ENCODE results near the gene CHMP5.
A peak's percentile ranks its signal among the peaks of the same experiment; 100 is the strongest.
"Not testable (repeated sequence)": the region's sequence is repeated elsewhere in the genome, so short reads cannot be mapped to it uniquely, and the experiment has no call there.

Gene CHMP5

GRCh38 chr9:33285502-33285901 lies 20.7 kb downstream of the CHMP5 start:
- no peak for DNase-seq

- peak; percentile 67 to 83 for DNase-seq
Observed at GRCh38 chr9:33287087-33287490, 22.2 kb downstream of the CHMP5 start.

DNA sequence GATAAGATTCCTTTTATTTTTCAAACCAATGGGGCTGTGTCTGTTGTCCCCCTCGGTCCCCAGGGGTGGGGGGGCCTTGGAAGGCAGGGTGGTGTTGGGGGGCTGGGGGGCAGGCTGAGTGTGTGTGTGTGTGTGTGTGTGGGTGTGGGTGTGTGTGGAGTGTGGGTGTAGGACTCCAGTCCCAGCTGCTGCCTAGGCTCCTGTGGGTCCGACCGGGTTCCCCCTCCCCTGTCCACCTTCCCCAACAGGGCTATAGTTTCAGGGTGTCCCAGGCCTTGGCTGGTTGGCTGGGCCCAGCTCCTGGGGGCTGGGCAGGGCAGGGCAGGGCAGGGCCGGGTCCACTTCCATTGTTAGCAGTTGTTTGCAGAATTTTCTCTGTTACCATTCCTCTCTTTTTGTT lies 23.4 kb downstream of the CHMP5 start:
- no peak for DNase-seq

- no peak for DNase-seq
Observed at GRCh38 chr9:33288828-33289483, 24.1 kb downstream of the CHMP5 start.

- peak; percentile 16 to 44 for DNase-seq
Observed at GRCh38 chr9:33289496-33289895, 24.6 kb downstream of the CHMP5 start.

DNA sequence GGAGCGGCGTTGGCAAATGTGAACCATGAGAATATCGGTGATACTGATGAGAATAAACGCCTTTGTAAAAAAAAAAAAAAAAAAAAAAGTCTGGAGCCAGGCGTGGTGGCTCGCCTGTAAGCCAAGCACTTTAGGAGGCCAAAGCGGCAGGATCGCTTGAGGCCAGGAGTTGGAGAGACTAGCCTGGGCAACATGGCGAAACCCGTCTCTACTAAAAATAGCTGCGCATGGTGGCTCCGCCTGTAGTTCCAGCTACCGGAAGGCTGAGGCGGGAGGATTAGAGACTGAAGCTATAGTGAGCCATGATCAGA lies 25.0 kb downstream of the CHMP5 start:
- DNase-seq: no peak

GRCh38 chr9:33290247-33291030 lies 25.6 kb downstream of the CHMP5 start, which contains the start of gene NFX1:
TSS of gene NFX1 (plus strand) at chr9:33290516. CDS start at chr9:33290573, 57 bp downstream.
- peak; percentile 99 for DNase-seq

- DNase-seq: no peak
Observed at GRCh38 chr9:33291031-33291397, 26.2 kb downstream of the CHMP5 start.

DNA sequence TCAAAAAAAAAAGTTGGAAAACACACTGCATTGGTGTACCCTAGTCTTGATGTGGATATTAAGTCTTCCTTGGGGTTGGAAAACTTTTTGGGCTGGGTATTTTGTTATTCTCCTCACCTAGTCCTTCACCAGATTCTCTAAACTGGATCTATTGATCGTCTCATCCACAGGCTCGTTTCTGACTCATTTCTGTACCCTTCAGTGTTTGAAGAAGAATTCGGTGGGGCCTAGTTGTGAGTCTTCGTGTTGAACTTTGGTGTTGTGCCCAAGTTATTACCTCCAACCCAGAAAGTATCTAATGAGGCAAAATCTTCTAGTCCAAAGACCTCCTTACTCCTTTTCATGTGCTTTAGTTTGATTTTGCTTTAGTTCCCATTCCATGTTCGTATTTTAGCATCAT lies 27.1 kb downstream of the CHMP5 start:
- DNase-seq: no peak

DNA sequence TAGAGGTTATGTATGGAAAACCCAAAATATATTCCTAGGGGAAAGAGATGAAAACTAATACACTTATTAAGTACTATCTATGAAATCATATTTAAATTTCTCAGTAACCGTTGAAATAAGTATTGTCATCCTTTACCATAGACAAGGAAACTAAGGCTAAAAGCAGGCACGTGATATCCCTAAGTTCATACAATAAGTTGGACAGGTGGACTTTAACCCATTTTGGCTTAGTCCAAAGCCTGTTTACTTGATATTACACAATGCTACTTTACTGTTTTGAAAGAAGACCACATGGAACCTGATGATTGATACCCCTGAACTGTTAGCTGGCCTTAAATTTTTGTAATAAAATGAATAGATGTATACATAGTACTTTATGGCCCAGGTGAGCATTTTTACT lies 28.9 kb downstream of the CHMP5 start:
- no peak for DNase-seq

DNA sequence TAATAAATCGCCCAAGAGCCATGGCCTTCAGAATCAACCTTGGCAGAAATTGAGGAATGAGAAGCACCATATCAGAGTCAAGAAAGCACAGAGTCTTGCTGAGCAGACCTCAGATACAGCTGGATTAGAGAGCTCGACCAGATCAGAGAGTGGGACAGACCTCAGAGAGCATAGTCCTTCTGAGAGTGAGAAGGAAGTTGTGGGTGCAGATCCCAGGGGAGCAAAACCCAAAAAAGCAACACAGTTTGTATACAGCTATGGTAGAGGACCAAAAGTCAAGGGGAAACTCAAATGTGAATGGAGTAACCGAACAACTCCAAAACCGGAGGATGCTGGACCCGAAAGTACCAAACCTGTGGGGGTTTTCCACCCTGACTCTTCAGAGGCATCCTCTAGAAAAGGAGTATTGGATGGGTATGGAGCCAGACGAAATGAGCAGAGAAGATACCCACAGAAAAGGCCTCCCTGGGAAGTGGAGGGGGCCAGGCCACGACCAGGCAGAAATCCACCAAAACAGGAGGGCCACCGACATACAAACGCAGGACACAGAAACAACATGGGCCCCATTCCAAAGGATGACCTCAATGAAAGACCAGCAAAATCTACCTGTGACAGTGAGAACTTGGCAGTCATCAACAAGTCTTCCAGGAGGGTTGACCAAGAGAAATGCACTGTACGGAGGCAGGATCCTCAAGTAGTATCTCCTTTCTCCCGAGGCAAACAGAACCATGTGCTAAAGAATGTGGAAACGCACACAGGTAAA lies 30.0 kb downstream of the CHMP5 start:
- no peak for DNase-seq

GRCh38 chr9:33295571-33295970 lies 30.7 kb downstream of the CHMP5 start:
- no peak for DNase-seq

DNA sequence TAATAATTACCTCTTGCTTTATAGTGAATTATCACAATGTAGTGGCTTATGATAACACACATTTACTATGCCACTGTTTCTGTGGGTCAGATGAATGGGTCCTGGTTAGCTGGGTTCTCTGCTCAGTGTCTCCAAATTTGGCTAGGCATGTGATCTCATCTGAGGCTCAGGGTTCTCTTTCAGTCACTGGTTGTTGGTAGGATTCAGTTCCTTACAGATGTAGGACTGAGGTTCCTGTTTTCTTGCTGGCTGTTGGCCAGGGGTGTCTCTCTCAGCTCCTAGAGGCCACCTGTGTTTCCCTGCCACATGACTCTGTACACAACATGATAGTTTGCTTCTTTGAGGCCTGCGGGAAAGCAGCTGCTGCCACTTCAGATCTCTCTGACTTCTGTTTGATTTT lies 32.6 kb downstream of the CHMP5 start:
- DNase-seq: peak; percentile 21 to 73

GRCh38 chr9:33300546-33300945 lies 35.7 kb downstream of the CHMP5 start:
- DNase-seq: no peak

DNA sequence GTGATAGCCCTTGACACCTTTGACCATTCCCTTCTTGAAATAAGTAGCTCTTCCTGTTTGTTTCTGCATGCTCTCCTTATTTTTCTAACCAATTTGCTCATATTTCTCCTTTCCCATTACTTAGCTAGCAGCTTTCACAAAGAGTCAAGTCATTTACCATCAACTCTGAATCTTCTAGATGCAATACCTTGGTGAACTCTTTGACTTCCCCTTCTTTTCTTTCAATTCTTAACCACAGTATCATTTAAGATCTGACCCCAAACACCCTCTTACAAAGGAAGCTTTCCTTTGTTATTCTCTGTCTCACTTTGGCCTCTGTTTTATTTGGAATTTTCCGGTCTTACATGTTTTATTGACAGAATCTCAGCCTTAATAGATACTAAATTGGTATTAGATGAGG lies 39.5 kb downstream of the CHMP5 start:
- no peak for DNase-seq

GRCh38 chr9:33306037-33306436 lies 41.2 kb downstream of the CHMP5 start:
- no peak for DNase-seq

GRCh38 chr9:33307067-33307466 lies 42.2 kb downstream of the CHMP5 start:
- DNase-seq: no peak

GRCh38 chr9:33309903-33310302 lies 45.1 kb downstream of the CHMP5 start:
- DNase-seq: no peak

DNA sequence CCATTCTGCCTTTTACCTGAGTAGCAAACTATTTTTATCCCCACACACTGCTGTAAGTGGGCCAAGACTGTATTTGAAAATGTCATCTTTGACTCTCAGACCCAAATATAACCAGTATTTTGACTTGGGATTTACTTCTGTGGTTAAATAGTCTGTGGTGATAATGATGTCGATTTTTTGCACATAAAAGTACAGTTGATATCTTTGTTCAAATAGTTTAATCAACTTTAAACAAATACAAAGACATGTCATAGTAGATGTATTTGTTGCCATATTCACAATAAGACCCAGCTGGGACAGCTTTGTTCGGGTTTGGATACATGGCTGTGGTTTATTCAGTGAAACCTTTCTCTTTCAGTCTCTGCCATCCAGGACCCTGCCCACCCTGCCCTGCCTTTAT lies 45.9 kb downstream of the CHMP5 start:
- no peak for DNase-seq

- no peak for DNase-seq
Observed at GRCh38 chr9:33311953-33312352, 47.1 kb downstream of the CHMP5 start.

DNA sequence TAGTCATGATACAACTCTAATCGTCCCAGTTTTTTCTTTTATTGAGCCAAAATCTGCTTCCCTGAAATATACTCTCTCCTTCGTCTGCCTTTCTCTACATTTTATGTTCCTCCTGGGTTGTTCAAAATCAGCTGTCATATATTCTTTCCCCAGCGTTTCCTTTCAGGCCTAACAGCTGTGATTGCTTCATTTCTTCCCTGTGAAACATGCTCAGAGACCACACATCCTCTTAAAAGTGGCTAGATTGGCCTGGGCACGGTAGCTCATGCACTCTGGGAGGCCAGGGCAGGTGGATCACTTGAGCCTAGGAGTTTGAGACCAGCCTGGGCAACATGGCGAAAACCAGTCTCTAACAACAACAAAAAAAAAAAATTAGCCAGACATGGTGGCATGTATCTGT lies 50.5 kb downstream of the CHMP5 start:
- no peak for DNase-seq

- not testable (repeated sequence) for DNase-seq
Observed at GRCh38 chr9:33317136-33317535, 52.3 kb downstream of the CHMP5 start.

GRCh38 chr9:33318225-33318624 lies 53.4 kb downstream of the CHMP5 start:
- DNase-seq: no peak

GRCh38 chr9:33318781-33319180 lies 53.9 kb downstream of the CHMP5 start:
- no peak for DNase-seq

All from CD4-positive, alpha-beta T cell treated with Interferon alpha-2 for 1 hour (primary cell).